HG02884 (cell line): ENCODE measurements around the gene RGPD6.
"Not testable (repeated sequence)": the region's sequence is repeated elsewhere in the genome, so short reads cannot be mapped to it uniquely, and the experiment has no call there.

ENCODE experiments used
- ATAC-seq: cut with Tn5 transposase; IDR thresholded peaks from one replicate; pipeline ENCODE4 v1.9.1; 2021; ENCODE audit warnings: mild to moderate bottlenecking, moderate library complexity; ENCODE audit not compliant: unreplicated experiment

Gene RGPD6

DNA sequence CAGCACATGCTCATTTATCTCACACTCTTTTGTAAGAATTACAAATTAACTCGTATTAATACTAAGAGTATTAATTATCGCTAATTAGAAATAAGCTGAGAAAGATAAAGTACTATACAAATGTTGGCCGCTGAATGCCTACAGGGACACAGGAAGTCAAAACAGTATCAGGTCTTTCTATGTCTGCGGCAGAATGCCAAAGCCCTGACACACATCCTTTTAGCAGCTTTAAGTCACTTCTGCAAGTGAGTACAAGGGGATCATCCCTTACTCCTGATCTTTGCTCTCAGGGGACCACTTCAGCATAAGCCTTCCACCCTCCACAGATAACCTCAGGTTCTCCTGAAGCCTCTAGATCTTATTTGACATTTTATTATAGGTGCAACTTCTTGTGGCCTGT, 94.3 kb downstream of the RGPD6 start:
- not testable (repeated sequence) for ATAC-seq

DNA sequence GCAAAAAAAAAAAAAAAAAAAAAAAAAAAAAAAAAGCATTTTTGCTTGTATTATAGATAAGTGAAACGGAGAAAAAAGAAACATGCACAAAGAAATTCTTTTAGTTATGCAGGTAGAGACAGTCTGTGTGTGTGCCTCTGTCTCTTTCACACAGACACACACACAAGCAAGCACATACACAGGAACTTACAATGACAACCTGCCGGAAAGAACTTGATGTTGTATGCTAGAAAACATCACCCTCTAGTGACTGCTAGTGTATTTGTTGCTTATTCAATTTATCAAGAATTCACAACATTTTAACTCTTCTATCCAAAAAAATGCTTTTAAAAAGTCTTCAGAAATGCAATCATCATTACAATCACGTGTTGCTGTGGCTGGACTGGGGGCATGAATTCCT, 95.8 kb downstream of the RGPD6 start:
- not testable (repeated sequence) for ATAC-seq

- ATAC-seq: not testable (repeated sequence)
Observed at GRCh38 chr2:110480084-110480483, 96.9 kb downstream of the RGPD6 start.

DNA sequence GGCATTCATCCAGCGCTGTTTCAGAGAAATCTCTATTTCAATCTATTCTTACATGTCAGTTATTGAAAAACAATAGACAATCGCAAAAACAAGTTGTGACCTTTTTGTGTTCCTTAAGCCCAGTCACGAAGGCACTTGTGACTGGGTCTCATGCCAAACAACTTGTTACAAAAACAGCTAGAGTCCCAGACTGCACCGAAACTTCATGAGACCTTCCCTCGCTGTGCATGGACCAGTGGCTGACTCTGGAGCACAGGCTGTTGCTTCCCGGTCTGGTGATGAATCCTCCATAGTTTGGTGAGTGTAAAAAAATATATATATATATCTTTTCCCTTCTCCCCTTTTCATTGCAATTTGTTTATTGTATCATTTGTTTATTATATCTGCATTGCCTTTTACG, 99.7 kb downstream of the RGPD6 start:
- ATAC-seq: not testable (repeated sequence)

- ATAC-seq: not testable (repeated sequence)
Observed at GRCh38 chr2:110476952-110477351, 100.1 kb downstream of the RGPD6 start.

DNA sequence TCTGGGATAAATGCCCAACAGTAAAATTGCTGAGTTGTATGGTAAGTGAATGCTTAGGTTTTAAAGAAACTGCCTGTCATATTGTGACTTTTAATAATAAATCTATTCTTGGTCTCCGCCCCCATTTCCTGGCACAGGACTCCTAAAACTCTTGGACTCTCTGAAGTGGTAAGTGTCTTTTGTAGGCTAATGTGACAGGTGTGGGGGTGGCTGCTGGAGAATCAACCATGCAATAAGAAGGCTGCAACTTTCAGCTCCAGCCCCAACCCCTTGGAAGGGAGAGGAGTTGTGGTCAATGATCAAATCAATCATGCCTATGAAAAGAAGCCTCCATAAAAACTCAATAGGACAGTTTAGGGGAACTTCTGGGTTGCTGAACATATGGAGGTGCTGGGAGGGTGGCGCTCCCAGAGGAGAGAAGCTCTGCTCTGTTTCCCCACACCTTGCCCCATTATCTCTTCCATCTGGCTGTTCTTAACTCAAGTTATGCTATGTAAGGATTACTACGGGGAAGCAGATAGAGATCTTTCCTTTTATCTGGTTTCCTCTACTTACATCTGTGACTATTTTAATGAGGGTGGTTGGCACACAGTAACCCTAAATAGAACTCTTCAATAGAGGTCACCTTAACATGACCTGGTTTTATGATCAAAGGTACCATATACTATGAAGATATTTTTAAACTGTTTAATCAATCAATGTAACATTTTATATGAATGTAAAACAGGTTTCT, 101.2 kb downstream of the RGPD6 start:
- not testable (repeated sequence) for ATAC-seq

GRCh38 chr2:110474898-110475297, 102.1 kb downstream of the RGPD6 start:
- peak; percentile 93 for ATAC-seq

DNA sequence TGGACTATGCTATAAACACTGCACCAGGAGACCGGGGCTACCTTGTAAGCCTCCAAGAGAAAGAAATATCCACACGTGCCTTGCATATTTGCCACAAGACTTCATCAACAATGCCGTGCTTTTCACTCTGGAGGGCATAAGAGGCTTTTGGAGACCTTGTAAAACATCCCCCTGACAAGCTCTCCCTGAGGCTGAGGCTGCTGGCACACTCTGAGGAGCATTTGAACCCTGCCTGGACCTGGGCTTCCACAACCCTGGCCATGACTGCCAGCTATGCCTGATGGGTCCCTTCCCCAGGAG, 104.0 kb downstream of the RGPD6 start:
- ATAC-seq: not testable (repeated sequence)

GRCh38 chr2:110472171-110473058, 104.6 kb downstream of the RGPD6 start, which contains the start of gene LIMS4:
TSS of gene LIMS4 (minus strand) at chr2:110472816. CDS start at chr2:110472778, 38 bp downstream.
- not testable (repeated sequence) for ATAC-seq

DNA sequence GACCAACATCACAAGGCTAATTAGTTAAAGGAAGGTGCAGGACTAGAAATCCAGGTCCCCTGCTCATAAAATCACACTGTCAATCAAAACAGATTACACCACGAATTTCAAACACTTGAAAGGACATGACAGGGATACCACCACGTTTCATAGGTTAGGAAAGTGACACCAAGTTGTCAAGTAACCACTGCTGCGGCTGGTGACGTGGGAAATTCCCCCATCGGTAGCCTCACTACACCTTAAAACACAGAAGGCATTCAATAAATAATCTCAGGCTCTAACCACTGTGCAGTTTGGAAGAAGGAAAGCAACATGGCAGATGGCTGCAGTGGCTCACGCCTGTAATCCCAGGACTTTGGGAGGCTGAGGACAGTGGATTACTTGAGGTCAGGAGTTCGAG, 108.1 kb downstream of the RGPD6 start:
- ATAC-seq: not testable (repeated sequence)

DNA sequence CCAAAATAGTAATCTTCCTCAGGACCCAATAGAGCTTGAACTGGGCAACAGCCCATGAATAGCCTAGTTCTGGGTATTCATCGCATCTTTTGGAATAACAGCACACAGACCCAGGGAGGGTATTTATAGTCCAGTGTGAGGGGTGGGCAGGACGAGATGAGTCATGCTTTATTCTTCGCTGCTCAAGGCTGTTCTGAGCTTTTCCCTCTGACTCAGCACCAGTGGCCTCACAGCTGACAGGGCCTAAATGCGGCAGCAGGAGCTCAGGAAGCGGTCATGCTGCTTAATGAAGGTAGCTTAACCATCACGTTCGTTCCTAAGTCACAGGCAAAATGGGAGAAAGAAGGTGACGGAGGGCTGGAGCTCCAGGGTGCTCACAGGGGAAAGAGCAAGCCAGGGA, 111.7 kb downstream of the RGPD6 start:
- ATAC-seq: peak; percentile 93
